HUDEP-2 (cell line): Measurements from ENCODE around the gene RBMS1.

ENCODE experiments used
- DNase-seq, 76 experiments: peaks; one replicate each; lab custom pipeline; 2025; ENCODE audit not compliant: unreplicated experiment in 76 of 76; lab: John Stamatoyannopoulos, UW

Gene RBMS1, protein sequence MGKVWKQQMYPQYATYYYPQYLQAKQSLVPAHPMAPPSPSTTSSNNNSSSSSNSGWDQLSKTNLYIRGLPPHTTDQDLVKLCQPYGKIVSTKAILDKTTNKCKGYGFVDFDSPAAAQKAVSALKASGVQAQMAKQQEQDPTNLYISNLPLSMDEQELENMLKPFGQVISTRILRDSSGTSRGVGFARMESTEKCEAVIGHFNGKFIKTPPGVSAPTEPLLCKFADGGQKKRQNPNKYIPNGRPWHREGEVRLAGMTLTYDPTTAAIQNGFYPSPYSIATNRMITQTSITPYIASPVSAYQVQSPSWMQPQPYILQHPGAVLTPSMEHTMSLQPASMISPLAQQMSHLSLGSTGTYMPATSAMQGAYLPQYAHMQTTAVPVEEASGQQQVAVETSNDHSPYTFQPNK

DNA sequence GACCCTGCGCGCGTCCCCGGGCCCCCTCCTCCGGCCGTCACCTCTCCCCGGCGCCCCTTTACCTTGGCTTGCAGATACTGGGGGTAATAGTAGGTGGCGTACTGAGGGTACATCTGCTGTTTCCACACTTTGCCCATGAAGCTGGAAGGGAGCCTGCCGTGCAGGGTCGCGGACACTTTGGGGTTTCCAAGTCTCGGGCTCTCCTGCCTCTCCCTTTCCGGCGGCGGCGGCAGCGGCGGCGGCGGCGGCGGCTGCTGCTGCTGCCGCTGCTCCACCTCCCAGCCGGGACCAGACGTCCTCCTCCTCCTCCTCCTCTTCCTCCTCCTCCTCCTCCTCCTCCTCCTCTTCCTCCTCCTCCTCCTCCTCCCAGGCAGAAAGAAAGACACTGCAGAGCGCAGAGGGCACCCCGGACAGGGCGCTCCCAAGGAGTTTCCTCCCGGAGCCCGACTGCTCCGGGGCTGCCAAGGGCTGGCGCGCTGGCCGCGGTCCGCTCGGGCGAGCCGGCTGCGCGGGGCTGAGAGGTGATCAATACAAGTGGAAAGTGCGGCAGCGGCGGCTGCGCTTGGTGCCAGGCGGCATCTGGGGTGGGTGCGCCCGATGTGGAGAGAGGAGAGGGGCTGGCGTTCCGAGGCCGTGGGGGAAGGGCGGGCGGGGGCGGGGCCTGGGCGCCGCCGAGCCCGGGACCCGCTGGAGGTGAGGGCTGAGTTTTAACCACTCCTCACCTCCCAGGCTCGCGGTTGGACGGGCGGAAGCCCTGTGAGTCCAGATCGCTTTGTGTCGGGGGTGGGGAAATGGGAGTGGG is at the start of gene RBMS1:
RBMS1 (minus strand) TSS at position 581 of the 802 bp plus-strand sequence; CDS start at position 137, 444 bp downstream.
- peak in 3 of 76 experiments; percentile 3 to 11 (median 10) for DNase-seq

DNA sequence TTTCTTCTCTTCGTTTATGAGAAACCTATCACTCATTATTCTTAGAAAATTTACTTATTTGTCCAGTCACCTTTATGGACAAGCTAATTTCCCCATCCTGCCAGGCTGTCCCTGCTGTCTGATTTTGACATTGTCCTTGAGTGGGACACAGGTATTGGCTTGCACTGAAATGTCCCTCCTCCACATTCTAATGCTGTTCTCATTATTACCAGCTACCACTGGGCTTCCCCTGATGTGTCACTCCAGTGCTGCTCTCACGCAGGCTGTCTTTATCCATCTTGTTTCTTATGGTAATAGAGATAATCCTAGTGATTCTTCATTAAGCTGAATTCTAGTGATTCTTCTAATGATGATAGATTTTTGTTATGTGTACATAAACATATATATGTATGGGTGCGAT is 48.1 kb upstream of the RBMS1 start:
- DNase-seq: no peak

DNA sequence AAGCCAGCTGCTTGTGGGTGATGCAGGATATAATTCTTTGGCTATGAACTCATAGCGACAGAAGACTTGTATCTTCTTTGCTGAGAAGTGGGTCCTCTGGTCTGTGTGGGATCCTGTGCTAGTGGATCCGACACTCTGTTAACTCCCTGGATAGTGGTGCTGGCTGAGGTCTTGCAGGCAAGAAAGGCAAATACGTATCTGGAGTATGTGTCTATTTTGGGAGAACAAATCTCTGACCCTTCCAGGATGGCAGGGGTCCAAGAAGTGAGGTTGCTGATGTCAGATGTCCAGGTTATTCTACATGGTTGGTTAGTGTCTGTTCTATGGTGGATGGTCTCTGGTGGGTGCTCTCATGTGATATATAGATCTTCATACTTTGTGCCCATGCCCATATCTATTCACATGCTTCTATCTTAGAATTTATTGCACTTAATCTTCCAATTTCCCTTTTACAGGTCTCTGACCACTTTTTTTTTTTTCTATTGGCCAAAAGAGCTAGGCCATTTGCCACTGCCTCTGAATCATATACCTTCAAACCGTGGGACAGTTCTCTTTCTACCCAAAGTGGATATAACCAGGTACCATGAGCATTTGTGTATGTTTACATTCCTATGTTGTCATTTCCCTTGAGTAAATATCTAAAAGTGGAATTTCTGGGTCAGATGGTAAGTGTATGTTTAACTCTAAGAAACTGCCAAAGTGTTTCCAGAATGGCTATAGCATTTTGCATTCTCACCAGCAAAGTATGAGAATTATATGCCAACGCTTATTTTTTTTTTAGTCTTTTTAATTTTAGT is 45.1 kb upstream of the RBMS1 start:
- DNase-seq: no peak

DNA sequence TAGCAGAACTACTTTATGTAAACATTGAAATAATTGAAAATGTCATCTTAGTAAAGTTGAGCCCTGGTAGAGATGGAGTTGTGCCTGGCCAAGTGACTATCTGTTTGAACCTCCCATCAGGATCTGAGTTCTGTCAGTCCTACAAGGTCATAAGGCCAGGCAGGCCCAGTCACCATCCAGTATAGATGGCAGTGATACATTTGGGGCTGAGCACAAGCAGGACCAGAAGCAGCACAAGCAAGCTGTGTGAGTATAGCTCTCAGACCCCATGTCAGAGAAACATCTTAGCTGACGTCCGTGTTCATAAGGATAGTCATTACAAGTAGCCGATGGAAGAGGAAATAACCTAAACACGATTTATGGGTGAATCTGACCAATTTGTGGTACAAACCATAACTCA is 44.5 kb upstream of the RBMS1 start:
- DNase-seq: no peak

DNA sequence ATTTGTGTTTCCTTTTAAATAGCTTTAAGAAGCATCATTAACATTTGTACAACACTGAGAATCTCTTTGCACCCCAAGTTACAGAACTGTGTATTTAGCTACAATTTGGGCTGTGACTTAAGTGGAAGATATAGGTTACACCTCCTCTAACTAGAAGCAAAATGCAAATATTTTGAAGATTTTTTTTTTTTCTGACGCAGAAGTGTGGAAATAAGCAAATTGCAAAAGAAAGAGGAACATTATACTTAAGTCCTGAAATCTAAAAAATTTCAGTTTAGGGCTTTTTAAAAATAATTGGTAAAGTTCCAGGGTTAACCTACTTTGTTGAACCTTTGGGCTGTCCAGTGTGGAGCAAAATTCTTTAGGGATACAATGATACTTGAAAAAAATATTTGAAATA is 41.4 kb upstream of the RBMS1 start:
- no peak for DNase-seq

DNA sequence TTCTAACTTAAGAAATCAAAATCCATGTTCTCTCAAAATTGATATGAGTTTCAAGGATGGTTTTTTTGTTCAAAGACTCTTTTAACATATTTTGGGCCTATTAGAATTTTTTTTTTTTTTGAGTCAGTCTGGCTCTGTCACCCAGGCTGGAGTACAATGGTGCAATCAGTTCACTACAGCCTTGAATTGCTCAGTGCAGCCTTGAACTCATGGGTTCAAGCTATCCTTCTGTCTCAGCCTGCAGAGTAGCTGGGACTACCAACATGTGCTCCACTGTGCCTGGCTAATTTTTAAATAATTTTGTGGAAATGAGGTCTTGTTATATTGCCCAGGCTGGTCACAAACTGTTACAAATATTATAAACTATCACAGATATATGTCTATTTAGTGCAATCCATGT is 40.6 kb upstream of the RBMS1 start:
- DNase-seq: no peak

DNA sequence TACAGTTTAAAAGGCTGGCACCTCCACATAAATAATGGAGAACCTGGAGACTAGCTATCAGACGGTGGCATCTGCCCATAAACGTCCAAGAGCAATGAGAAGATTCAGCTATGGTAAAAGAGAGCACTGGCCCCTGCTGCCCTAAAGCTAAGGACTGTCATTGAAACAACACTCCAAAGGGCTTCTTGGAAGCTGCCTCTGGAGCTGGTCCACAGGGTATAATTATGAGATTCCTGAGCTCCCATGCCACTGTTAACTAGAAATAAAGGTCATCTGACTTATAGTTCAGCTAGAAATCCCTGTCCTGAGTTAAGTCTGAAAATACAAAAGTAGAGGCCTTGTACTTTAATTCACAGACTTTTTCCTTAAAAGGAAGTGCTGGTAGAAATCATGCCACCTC is 39.9 kb upstream of the RBMS1 start:
- DNase-seq: no peak

DNA sequence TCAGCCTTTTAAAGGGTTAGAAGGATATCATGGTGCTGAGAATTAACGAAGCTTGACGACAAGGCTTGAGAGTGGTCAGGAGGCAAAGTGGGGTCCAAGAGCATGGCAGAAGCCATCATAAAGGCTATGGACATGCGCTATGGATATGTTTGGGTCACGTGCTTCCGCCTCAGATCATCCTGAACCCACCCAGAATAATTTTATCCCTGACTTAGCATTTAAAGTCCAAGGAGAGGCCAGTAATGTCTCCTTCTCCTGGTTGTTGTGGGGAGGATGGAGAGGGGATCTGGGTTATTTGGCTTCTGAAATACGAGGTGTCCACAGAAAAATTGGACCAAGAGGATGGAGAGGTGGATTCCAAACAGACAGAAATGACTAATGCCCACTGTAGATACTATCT is 38.8 kb upstream of the RBMS1 start:
- DNase-seq: no peak

DNA sequence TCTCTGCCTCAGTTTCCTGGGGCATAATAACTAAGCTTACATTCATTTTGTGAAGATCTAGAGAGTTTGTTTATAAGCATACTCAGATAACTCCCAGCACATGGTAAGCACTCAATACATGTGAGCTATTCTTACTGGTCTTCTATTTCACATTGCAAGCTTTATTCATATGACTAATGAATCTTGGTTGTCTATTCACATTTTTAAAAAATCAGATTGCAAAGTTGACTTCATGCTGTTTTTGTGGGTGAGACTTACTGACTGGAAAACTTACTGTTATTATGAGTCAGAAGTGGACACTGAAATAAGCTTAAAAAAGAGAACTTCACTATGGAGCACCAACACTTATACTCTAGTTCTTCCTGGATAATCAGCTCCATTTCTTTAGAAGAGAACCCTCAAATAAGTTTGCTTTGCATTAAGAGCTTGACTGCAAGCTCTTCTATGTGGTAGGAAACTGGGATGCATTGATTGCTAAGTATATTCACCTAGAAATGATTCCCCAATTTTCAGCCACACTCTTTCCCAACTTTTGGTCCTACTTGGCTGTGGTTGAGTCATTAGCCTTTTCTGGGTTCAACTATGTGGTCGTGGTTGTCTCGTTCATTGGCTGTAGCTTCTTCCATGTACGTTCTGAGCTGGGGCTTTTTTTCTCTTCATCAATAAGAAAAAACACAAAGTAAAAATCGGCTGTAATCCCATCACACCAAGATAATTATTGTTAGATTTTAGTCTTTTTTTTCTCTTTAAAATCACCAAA is 29.5 kb upstream of the RBMS1 start:
- no peak for DNase-seq

DNA sequence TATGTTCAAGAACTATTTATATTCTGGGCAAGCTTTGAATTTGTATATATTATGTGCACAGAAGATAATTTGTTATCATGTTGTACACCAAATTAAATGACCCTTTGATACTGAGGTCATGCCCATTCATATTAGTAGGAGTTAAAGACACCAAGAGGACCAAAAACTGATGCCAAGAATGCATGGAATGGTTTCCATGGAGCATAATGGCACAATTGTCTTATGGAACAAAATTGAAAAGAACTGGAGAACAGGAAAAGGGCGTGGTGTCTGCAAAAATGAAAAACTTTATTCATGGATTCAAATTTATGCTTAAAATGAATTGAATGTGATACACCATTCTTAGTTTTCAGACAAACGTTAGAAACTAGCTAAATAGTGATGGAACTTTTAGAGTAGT is 24.1 kb upstream of the RBMS1 start:
- DNase-seq: no peak

DNA sequence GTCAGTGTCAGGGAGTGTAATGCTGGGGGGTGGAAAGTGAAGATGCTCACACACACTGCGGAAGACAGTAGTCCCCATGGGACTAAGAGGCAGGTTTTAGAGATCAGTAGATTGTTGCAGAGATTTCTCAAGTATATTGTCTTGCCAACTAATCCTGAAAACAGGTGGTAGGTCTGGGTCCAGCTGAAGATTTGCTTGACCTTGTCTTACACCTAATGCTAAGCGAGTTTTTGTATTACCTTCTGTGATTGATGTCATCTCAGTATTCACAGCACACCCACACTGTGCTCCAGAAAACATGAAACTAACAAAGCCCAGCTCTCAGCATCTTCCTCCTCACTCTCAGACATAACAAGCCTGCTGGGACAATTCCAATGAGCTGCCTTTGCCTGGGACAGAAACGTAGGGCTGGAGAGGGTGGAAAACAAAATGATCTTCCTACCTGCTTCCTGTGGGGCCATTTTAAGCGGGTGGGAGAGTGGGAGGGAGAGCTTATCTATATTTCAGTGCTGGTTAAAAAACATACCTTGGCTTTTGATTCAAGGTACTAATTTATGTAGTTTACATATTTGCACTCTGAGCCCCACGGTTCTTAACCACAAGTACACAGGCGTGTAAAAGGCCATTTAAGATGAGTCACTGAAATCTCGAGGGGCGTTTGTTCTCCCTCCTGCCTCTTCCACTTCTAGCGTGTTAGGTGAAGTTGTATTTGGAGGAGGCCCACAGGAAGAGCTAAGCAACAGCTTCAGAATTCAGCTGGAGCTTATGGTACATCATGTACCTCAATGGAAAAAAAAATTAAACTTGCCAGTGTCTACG is 23.1 kb upstream of the RBMS1 start:
- DNase-seq: peak in 1 of 76 experiments; percentile 1

DNA sequence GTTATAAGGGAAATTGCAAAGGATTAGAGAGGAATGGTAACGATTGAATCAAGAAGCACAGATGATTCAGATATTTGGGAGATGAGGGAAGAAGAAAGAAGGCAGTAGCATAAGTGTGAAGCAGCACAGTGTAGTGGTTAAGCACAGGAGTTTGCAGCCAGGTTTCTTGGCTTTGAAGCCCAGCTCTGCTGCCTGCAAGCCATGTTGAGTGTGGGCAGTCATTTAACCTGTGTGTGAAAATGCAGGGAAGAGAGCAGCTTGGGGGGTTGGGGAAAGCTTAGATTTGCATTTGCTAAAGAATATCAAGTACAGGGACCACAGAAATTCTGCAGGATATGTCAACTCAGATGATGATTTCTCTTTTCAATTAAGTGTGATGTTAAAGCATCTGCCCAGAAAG is 21.5 kb upstream of the RBMS1 start:
- DNase-seq: no peak

DNA sequence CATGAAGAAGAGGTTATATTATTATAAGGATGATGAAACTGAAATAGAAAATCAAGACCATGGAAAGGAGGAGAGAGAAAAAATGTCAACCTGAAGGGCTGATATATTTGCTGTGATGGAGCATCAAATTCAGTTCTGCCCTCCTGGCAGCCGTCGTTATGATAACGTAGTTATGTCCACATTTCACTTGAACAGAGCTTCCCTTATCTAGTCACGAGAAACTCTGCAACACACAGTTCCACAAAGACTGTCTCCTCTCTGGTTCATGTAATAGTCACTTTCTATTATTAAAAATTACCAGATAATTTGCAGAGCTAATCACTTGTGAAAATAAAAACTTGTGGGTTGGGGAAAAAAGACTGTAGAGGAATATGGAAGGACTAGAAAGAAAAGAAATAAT is 19.5 kb upstream of the RBMS1 start:
- DNase-seq: no peak

DNA sequence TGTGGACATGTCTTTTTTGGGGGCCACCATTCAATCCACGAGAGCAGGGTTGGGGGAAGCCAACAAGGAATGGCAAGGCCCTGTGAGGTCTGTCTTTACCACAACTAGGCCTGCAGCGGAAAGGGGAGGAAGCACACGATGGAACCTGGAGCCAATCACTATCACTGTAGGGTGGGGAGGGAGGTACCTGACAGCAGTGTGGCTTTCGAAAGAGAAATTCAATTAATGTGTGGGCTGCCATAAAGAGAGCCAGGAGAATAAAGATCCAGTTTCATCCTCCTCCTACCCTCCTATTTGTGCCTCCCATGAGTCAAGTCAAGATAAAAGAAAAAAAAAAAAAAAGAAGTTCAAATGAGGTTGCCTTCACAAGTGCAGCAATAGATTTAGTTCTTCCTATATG is 18.9 kb upstream of the RBMS1 start:
- no peak for DNase-seq

DNA sequence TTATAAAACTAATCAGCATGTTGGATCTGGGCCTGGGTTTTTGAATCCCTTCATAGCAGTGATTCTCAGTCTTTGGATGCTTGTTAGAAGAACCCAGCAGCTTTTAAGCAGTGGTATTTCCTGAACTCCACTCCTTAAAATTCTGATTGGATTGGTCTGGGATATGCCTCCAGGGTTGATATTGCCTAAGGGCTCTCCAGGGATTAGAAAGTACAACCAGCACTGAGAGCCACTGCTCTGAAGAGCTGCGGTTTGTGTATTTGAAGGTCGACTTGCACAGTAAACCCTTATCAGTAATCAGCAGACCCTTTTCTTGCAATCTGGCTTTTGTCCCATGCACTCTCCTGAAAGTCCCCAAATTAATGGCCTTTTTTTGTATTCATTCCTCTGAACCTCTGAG is 17.0 kb upstream of the RBMS1 start:
- DNase-seq: peak in 1 of 76 experiments; percentile 0

DNA sequence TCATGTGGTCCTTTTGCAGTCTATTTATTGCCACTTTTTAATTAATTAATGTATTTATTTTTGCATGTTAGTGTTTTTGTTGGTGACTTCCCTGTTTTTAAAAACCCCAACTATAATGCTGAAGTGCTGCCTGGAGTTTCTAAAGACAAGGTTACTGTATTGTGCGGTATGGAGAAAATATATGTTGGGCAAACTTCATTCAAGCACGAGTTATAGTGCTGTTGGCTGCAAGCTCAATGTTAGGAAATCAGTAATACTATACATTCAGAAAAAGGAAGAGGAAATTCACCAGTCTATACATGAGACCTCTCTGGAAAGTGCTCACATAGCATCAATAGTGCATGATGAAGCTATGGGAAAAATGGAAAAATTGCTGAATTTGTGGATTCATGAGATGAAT is 15.4 kb upstream of the RBMS1 start:
- no peak for DNase-seq

DNA sequence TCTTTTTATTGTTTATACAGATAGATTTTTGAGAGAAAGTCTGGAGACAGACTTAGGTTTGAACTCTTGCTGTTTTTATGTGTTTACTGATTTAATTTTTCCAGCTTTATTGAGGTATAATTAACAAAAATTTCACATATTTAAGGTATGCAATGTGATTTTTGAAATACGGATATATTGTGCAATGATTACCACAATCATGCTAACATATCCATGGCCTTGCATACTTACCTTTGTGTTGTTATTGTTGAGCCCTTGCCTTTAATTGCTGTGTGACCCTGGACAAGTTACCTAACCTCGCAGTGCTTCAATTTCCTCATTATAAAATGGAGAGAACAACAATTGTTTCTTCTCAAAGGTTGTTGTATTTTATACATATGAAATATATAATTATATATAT is 13.9 kb upstream of the RBMS1 start:
- no peak for DNase-seq

DNA sequence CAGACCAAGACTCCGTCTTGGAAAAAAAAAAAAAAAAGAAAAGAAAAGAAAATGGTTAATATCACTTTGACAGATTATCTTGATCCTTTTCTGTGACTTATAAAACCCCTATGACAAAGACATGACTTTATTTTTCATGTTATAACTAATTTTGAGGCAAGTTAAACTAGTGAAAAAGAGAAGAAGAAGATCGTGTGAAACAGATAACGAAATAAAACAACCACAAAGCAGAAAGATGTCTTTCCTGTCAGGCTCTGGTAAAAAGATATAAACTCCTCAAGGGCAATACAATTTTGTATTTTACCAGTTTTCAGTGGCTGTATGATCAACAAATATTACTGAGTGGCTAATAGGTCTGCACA is 13.4 kb upstream of the RBMS1 start:
- DNase-seq: no peak

DNA sequence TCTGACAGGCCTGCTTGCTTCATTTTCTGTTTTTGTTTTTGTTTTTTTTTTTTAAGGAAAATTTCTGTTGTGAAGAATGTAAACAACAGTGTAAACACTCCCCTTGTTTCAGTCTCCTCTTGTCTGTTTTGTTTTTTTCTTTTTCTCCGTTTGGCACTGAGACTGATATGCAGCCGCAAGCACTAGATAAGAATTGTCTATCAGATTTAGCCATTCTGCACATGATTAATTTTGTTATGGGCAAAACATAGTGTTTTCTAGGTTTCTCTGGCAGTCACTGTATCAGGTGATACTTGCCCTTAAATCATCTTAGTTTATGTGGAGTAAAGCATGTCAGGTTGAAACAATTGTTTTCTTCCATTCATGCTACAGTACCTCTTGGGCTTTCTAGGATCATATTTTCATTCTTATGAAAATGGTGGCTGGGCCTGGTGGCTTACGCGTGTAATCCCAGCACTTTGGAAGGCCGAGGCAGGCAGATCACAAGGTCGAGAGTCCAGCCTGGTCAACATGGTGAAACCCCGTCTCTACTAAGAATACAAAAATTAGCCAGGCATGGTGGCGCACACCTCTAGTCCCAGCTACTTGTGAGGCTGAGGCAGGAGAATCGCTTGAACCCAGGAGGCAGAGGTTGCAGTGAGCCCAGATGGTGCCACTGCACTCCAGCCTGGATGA is 12.9 kb upstream of the RBMS1 start:
- no peak for DNase-seq
